AG09319 (cell line): ENCODE measurements around the gene MPP1.
A peak's percentile ranks its signal among the peaks of the same experiment; 100 is the strongest.

Source experiments
- DNase-seq: peaks from one replicate; pipeline ENCODE4 v3.0.0-alpha.2; 2010; ENCODE audit warnings: low read depth; ENCODE audit errors: extremely low read depth
- TF ChIP-seq, protein P1 (sequence below): IDR thresholded peaks from 2 replicates; pipeline ENCODE4 v1.5.1; 2011; ENCODE audit warnings: low read depth, mild to moderate bottlenecking, inconsistent platforms, low read length, moderate library complexity

The MPP1 gene

DNA sequence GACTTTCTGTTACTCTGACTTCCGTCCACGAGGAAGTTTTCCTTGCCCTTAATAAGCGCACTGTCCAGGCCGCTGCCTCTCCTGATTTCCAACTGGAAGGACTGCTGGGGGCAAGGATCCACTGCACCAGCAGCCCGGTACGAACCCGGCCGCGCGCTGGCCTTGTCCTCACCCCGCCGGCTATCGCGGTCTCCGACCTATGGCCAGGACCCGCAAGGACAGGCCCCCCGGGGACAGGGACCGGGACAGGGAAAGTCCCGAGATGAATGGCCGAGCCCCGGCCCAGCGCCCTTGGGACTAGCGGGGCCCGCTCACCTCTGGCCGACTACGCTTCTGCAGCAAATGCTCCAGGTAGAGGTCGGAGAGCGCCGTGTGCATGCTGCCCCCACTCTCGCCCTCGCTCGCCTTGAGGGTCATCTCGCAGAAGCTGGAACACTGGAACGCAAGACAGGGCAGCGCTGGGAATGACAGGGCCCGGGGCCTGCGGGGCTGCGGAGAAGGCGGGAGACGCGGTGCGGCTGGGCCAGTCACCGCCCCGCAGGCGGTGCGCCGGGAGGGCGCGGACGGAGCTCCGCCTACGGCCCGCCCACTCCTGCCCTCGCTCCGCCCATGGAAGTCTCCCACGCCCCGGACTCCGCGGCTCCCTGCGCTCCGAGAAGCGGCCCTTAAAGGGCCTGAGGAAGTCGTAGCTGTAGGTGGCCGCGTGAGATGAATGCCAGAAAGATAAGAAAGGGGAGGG is at the start of gene MPP1:
MPP1 (minus strand) TSS at position 529 of the 739 bp plus-strand sequence; CDS start at position 417, 112 bp downstream.
- TF ChIP-seq, protein P1, sequence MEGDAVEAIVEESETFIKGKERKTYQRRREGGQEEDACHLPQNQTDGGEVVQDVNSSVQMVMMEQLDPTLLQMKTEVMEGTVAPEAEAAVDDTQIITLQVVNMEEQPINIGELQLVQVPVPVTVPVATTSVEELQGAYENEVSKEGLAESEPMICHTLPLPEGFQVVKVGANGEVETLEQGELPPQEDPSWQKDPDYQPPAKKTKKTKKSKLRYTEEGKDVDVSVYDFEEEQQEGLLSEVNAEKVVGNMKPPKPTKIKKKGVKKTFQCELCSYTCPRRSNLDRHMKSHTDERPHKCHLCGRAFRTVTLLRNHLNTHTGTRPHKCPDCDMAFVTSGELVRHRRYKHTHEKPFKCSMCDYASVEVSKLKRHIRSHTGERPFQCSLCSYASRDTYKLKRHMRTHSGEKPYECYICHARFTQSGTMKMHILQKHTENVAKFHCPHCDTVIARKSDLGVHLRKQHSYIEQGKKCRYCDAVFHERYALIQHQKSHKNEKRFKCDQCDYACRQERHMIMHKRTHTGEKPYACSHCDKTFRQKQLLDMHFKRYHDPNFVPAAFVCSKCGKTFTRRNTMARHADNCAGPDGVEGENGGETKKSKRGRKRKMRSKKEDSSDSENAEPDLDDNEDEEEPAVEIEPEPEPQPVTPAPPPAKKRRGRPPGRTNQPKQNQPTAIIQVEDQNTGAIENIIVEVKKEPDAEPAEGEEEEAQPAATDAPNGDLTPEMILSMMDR, result no peak
- DNase-seq, result no peak

DNA sequence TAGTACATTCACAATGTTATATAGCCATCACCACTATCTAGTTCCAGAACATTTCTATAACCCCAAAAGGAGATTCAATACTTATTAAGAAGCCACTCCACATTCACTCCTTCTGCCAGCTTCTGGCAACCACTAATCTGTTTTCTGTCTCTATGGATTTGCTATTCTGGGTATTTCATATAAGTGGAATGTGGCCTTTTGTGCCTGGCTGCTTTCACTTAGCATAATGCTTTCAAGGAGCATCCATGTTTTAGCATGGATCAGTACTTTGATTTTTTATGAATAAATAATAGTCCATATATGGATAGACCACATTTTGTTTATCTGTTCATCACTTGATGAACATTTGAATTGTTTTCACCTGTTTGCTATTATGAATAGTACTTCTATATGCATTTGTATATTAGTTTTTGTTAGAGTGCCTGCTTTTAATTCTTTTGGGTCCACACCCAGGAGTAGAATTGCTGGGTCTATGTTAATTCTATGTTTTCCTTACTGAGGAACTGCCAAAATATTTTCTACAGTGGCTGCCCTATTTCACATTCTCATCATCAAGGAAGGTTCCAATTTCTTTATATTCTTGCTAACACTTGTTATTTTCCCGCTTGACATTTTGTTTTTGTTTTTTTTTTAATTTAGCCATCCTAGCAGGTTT is 45.8 kb upstream of the MPP1 start:
- DNase-seq, result no peak
- TF ChIP-seq, protein P1, result no peak

DNA sequence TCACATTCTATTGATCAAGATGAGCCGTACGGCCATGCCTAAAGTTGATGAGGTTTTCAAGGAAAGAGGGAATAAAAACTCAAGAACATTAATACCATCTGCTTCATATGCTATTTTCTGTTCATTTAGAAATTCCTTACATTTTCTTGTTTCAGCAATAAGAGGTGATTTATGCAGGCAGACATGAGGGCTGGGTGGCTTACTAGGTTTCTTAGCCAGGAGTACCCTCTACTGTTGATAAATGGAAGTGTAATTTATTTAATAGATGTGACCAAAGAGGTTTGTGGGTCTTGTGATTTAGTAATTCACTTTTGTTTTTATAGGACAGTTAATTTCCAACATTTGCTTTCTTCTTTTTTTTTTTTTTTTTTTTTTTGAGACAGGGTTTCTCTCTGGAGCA is 35.6 kb upstream of the MPP1 start:
- peak; percentile 12 for DNase-seq
- TF ChIP-seq, protein P1, result peak; percentile 39

DNA sequence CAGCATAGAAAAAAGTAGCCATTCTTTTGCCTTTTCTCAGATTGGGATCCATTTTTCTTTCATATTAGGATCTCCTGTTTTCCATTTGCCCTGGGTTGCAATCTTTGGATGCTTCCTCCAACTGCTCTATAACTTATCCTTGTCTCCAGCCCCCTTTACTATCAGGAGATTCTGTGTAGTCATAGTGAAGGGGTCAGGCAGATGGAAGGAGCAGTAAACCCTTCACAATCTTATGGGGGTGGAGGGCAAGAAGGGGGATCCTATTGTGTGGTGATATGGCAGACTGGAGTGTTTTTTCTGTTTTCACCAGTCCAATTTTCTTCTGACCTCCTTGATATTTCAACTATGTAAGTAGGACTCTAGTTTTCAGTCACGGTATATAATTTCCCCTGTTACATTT is 30.9 kb upstream of the MPP1 start:
- TF ChIP-seq, protein P1, result no peak
- no peak for DNase-seq

DNA sequence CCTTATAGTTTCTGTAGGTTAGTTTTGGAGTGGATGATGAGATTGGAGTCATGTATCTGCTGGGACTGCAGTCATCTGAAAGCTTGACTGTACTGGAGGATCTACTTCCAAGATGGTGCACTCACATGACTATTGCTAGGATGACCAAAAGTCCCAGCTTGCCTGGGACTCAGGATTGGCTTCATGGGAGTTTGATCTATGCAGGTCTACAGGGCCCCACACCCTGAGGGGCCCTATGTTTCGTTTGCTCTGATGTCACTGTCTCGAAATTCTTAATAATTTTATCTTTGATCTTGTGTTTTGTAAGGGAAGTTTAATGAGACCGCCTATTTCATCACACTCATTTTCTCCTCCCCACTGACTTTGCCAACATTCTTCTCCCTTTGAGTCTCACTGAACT is 29.3 kb upstream of the MPP1 start, which contains the start of gene SMIM9:
SMIM9 (minus strand) TSS at position 101 of the 400 bp plus-strand sequence. CDS start 3,806 bp downstream, outside the sequence.
- TF ChIP-seq, protein P1, result no peak
- DNase-seq, result no peak

DNA sequence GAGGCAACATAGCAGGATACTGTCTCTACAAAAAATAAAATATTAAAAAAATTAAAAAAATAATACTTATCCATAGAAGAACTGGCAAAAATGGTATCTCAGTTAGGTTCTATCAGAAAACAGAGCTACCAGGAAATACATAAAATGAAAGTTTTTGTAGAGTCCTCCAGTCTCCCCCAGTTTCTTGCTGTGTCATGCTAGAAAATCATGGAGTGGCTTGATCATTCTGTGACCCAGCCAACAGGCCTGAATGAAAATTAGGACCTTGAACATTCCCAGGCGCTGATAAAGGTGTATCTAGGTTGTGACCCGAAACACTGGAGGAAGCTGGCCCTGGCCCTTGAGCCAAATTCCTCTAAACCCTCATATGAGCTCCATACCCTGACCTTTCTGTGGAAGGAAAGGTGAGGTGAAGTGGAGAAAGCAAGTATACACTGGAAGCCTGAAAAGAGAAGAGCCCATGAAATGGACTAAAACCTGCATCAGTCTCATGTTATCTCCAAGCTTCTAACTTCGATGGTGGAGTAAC is 28.5 kb upstream of the MPP1 start:
- TF ChIP-seq, protein P1, result no peak
- no peak for DNase-seq

DNA sequence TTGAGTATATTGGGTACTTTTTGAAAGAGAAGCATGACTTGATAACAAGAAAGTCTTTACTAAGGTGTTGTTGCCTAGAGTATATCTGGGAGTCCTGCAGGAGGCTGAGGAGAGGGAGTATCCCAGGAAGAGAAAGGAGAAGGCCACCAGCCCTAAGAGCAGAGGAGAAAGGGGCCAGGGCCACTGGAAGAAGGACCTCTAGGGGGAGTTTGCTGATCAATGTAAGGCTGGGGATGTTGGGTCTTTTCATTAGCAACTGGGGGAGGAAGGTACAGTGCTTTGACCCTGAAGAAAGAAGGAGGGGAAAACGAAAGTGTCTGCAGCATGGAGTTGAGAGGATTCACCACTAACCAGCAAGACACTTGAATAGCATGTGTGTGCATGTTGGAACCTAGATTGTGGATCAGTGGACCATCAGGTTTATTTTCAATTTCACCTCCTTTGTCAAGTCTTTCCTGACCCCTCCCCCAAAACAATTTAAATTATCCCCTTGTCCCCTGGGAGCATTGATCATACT is 24.7 kb upstream of the MPP1 start:
- DNase-seq, result no peak
- TF ChIP-seq, protein P1, result no peak
